ENCODE measurements around the gene UBE2E2. TPM values are rescaled to one million over a fixed set of nuclear protein-coding genes. Genes with fewer than 3 reads are reported as not detected.
A peak's percentile ranks its signal among the peaks of the same experiment; 100 is the strongest.

UBE2E2 gene
- total RNA-seq, 1 experiment from 2014 or later: 38.6 TPM

DNA sequence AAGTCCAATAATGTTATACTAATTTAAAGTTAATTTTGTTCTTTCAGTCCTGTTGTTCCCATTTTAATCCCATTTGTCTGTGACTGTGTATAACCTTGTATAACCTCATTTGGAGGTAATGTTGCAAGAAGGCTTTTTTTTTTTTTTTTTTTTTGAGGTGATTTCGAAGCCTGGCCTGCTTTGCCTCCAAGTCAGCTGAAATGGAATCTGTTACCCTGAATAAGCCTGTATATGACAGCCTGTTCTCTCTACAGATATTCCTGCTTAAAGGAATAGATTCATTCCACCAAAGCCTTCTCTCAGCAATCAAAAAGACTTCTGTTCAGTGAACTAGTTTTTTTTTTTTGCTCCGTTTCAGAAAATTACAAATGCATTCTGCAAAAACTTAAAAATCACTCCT, 330.9 kb downstream of the UBE2E2 start:
- no CpG with 5 or more reads among the region's 2 CpGs for WGBS (ENCODE audit: extremely low coverage, insufficient read length, low lambda C conversion rate)
- Histone ChIP-seq H2BK5ac (ENCODE audit: insufficient read length, low read length) (no peak overlapping the region), H4K5ac (ENCODE audit: insufficient read length, low read depth, low read length) (no peak overlapping the region), H4K8ac (replicated peaks; ENCODE audit: insufficient read length, low read depth, low read length) (no peak overlapping the region), H3K23ac (ENCODE audit: insufficient read length, low read depth, low read length) (no peak overlapping the region), H4K91ac (ENCODE audit: insufficient read length, low read depth, low read length) (no peak overlapping the region), H3K9ac (ENCODE audit: extremely low read depth, insufficient read length, low read length) (no peak overlapping the region), H3K4me1 (ENCODE audit: insufficient read depth, low read length) (peaks cover 6% of the 10 kb centered on the region; the same call in 1 of the 2 replicates), H3T11ph (ENCODE audit: low read length) (no peak overlapping the region), H2AFZ (ENCODE audit: low read length) (no peak overlapping the region), H3K4me2 (ENCODE audit: insufficient read depth, insufficient read length, low read length) (no peak overlapping the region), H2BK15ac (ENCODE audit: low read depth, low read length) (no peak overlapping the region), H2BK20ac (ENCODE audit: low read depth, low read length, poor library complexity, severe bottlenecking) (no peak overlapping the region), H3K4ac (ENCODE audit: low read depth, low read length) (no peak overlapping the region), H3K79me1 (ENCODE audit: insufficient read depth, low read depth, low read length, poor library complexity, severe bottlenecking) (no peaks in the 10 kb centered on the region), H3K56ac (ENCODE audit: insufficient read length, low read depth, low read length) (no peak overlapping the region), H2AK5ac (ENCODE audit: insufficient read length, low read length) (no peak overlapping the region), H4K20me1 (ENCODE audit: control insufficient read depth, insufficient read depth, insufficient read length) (no peaks in the 10 kb centered on the region), H2BK12ac (ENCODE audit: insufficient read length, low read depth, low read length) (no peak overlapping the region), H3K23me2 (ENCODE audit: insufficient read length, low read depth, low read length, poor library complexity, severe bottlenecking) (no peaks in the 10 kb centered on the region), H3K14ac (ENCODE audit: insufficient read depth, low read length) (no peak overlapping the region), H3K27me3 (ENCODE audit: insufficient read depth, low read length) (no peaks in the 10 kb centered on the region), H3K27ac (ENCODE audit: insufficient read length, low read depth, low read length) (no peak overlapping the region), H2BK120ac (ENCODE audit: low read depth, low read length, poor library complexity, severe bottlenecking) (no peak overlapping the region), H3K79me2 (ENCODE audit: insufficient read depth, low read length) (no peaks in the 10 kb centered on the region), H3K18ac (ENCODE audit: insufficient read length, low read depth, low read length) (no peak overlapping the region), H3K9me3 (ENCODE audit: control insufficient read depth, low read depth, low read length) (no peaks in the 10 kb centered on the region)
- DNase-seq: no peak
- Mint-ChIP-seq H3K4me1 (peaks cover 17 to 20% of the 10 kb centered on the region in 2 experiments), H3K27me3 (ENCODE audit: low read depth) (no peaks in the 10 kb centered on the region), H3K27ac (0 out of 7 replicates have a peak overlapping the region, but pooled peaks of 1 of the 3 experiments have one; percentile 61), H3K4me3 (no peak overlapping the region), H3K36me3 (ENCODE audit: insufficient read depth in 1 of 3, low read depth in 3 of 3) (no peaks in the 10 kb centered on the region), H3K9me3 (no peaks in the 10 kb centered on the region)
- TF ChIP-seq, protein P1, sequence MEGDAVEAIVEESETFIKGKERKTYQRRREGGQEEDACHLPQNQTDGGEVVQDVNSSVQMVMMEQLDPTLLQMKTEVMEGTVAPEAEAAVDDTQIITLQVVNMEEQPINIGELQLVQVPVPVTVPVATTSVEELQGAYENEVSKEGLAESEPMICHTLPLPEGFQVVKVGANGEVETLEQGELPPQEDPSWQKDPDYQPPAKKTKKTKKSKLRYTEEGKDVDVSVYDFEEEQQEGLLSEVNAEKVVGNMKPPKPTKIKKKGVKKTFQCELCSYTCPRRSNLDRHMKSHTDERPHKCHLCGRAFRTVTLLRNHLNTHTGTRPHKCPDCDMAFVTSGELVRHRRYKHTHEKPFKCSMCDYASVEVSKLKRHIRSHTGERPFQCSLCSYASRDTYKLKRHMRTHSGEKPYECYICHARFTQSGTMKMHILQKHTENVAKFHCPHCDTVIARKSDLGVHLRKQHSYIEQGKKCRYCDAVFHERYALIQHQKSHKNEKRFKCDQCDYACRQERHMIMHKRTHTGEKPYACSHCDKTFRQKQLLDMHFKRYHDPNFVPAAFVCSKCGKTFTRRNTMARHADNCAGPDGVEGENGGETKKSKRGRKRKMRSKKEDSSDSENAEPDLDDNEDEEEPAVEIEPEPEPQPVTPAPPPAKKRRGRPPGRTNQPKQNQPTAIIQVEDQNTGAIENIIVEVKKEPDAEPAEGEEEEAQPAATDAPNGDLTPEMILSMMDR (conservative IDR thresholded peaks at IDR 0.05): no peak

Measured in H9 (cell line).